ENCODE results near the gene DIAPH3.
"Not testable (repeated sequence)": the region's sequence is repeated elsewhere in the genome, so short reads cannot be mapped to it uniquely, and the experiment has no call there.

Gene DIAPH3

DNA sequence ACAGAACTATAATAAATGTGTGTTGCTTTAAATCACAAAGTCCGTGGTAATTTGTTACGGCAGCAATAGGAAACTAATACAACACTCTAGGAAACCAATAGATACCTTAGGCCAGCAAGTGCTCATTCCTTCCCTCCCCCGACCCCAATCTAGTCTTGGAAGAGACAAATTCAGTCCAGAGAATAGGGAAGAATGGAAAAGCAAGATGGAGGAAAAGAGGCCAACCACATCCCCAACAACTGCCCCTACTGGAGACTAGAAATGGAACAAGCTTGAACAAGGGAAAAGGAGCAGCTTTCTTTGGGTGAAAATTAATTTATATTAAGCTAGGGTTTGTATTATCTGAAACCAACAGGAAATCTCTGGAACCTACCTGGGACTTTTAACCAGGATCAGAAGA is 54.4 kb downstream of the DIAPH3 start:
- no peak overlapping the region for H3K4me3 ChIP-seq (ENCODE audit: low read length)
- no peak overlapping the region for H2AFZ ChIP-seq (ENCODE audit: low read depth, low read length)
- peaks cover 3% of the 10 kb centered on the region for H3K9me3 ChIP-seq (ENCODE audit: low read length)
- no peaks in the 10 kb centered on the region for H3K27me3 ChIP-seq (ENCODE audit: insufficient read depth, low read length)
- H3K36me3 ChIP-seq (ENCODE audit: insufficient read depth, low read length), result peaks cover 21% of the 10 kb centered on the region
- H3K4me1 ChIP-seq (ENCODE audit: insufficient read depth, low read length), result no peaks in the 10 kb centered on the region

DNA sequence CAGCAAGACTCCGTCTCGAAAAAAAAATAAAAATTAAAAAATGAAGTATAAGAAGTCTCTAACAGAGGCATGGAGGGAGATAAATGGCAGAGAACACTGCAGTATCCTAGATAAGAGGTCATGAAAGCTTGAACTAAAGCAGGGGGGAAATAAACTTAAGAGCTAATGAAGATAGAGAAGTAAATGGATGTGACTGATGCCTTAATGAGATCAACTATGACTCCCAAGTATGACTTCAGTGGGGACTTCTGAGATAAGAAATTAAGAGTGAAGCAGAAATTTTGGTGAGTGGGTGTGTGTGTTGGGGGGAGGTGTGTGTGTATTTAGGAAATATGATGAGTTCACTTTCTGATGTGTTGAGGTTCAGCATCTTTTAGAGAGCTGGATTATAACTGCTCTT is 55.1 kb downstream of the DIAPH3 start:
- Histone ChIP-seq H3K4me3 (ENCODE audit: low read length) (no peak overlapping the region), H3K27me3 (ENCODE audit: insufficient read depth, low read length) (no peaks in the 10 kb centered on the region), H3K36me3 (ENCODE audit: insufficient read depth, low read length) (peaks cover 21% of the 10 kb centered on the region), H2AFZ (ENCODE audit: low read depth, low read length) (no peak overlapping the region), H3K4me1 (ENCODE audit: insufficient read depth, low read length) (no peaks in the 10 kb centered on the region), H3K9me3 (ENCODE audit: low read length) (no peaks in the 10 kb centered on the region)

DNA sequence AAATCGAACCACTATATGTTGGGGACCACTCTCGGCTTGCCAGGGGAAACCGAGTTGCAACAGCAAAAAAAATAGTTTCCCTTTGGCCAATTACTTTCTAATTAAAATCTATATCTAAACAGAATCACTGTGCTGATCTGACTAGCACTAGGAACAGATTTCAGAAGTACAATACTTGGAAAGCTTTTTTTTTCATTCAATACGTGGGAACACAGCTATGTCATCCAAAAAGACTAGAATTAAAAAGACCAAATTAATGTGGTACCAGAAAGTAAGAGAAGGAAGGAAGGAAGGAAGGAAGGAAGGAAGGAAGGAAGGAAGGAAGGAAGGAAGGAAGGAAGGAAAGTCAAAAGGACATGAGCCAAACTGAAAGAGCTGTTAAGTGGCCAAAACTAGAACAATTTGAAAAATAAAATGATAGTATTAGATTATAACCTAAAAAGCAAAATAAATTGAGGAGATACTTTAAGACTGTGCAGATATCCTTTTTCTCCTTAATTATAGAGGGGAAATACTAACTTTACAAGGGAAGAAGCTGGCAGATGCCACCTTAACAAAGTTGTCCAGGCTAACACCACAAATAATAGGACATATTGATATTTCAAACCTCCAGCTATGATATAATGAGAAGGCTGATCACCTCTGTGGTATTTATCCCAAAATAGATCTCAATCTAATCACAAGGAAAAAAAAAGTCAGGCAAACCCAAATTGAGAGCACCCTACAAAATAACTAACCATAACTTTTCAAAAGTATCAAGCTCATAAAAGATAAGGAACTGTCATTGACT is 63.9 kb downstream of the DIAPH3 start:
- H3K4me1 ChIP-seq (ENCODE audit: insufficient read depth, low read length), result no peaks in the 10 kb centered on the region
- no peaks in the 10 kb centered on the region for H3K27me3 ChIP-seq (ENCODE audit: insufficient read depth, low read length)
- H3K9me3 ChIP-seq (ENCODE audit: low read length), result no peaks in the 10 kb centered on the region
- no peaks in the 10 kb centered on the region for H3K36me3 ChIP-seq (ENCODE audit: insufficient read depth, low read length)
- H2AFZ ChIP-seq (ENCODE audit: low read depth, low read length), result no peak overlapping the region
- H3K4me3 ChIP-seq (ENCODE audit: low read length), result no peak overlapping the region

DNA sequence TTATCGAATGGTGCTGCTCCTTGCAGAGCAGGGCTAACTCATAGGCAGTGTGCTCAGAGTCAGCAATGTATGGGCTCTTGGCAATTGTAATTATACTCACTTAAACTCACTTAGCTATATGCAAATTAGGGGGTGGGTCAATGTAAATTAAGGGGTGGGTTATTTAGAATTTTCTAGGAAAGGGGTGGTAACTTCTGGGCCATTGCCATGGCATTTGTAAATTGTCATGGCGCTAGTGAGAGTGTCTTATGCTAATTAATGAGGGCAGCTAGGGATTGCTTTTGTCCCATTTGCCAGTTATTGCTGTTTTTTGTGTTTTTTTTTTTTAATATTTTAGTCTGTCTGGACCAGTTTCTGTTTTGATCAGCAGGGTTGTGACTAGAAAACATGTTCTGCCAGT is 68.4 kb downstream of the DIAPH3 start:
- Histone ChIP-seq H3K4me1 (ENCODE audit: insufficient read depth, low read length) (no peaks in the 10 kb centered on the region), H3K27me3 (ENCODE audit: insufficient read depth, low read length) (no peaks in the 10 kb centered on the region), H3K9me3 (ENCODE audit: low read length) (no peaks in the 10 kb centered on the region), H3K4me3 (ENCODE audit: low read length) (no peak overlapping the region), H2AFZ (ENCODE audit: low read depth, low read length) (no peak overlapping the region), H3K36me3 (ENCODE audit: insufficient read depth, low read length) (peaks cover 5% of the 10 kb centered on the region)

DNA sequence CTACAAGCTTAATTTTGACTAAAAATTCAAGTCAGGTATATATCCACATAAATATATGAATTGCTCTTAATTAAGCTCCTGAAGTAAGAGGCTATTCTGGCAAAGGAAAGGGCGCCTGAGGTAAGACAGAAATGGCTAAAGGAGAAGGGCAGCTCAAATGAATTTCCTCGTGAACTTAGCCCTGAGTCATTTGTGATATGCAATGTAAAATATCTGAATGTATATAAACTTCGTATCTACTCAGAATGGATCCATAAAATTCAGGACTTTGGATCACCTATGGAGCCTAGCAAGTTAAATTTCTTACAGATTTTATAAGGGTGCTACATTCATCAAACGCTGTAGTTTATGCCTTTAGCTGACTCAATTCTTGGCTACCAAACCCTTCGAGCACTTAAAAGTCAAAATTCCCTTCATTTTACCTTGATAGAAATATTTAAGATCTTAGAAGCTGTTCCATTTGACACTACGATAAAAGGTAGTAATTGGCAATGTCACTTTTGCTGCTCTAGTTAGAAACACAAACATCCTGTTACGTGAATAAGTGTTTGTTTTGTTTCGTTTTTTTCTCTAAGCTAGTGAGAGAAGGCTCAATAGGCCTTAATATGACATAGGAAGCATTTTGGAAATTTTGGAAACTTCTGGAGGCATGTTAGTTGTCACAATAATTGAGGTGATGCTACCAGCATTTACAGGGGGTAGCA is 69.2 kb downstream of the DIAPH3 start:
- Histone ChIP-seq H3K36me3 (ENCODE audit: insufficient read depth, low read length) (peaks cover 5% of the 10 kb centered on the region), H2AFZ (ENCODE audit: low read depth, low read length) (no peak overlapping the region), H3K27me3 (ENCODE audit: insufficient read depth, low read length) (no peaks in the 10 kb centered on the region), H3K4me3 (ENCODE audit: low read length) (no peak overlapping the region), H3K4me1 (ENCODE audit: insufficient read depth, low read length) (no peaks in the 10 kb centered on the region), H3K9me3 (ENCODE audit: low read length) (no peaks in the 10 kb centered on the region)

DNA sequence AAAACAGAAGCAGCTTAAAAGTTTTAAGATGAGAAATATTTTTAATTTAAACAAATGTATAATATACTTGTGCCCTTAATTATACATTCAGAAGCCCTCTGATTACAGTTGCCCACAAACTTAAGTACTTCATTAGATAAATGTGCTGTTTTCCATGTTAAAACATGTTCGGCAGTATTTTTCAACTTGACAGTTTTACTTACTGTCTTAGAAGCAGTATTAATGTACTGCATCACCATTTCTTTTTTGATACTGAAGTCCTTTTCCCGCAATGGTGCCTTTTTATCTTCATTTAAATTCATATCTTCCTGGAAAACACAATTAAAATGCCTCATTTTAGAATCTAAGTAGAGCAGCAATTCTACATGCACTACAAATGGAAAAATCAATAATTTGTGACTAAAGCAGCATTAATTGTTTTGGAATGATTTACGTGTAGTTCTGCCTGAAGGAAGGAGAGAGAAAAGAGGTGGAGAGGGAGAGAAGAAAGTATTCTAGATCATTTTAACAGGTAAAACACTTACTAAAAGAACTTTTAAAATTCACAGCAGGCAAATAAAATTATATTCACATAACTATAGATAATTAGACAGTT is 70.2 kb downstream of the DIAPH3 start:
- Histone ChIP-seq H3K36me3 (ENCODE audit: insufficient read depth, low read length) (peaks cover 5% of the 10 kb centered on the region), H3K9me3 (ENCODE audit: low read length) (no peaks in the 10 kb centered on the region)

DNA sequence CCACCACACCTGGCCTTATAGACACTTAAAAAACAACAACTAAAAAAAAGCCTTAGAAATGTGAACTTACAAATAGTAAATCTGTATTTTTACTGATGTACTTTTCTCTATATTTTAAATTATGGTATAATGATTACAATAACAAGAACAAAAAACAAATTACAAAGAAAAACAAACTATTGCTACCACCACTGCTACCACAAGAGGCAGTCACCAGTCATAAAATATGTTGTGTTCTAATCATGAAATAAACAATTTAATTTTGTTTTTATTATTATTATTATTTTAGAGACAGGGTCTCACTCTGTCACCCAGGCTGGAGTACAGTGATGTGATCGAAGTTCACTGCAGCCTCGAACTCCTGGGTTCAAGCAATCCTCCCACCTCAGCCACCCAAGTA is 72.2 kb downstream of the DIAPH3 start:
- no peaks in the 10 kb centered on the region for H3K4me1 ChIP-seq (ENCODE audit: insufficient read depth, low read length)
- H3K9me3 ChIP-seq (ENCODE audit: low read length), result no peaks in the 10 kb centered on the region
- no peaks in the 10 kb centered on the region for H3K27me3 ChIP-seq (ENCODE audit: insufficient read depth, low read length)
- no peak overlapping the region for H3K4me3 ChIP-seq (ENCODE audit: low read length)
- peaks cover 5% of the 10 kb centered on the region for H3K36me3 ChIP-seq (ENCODE audit: insufficient read depth, low read length)
- H2AFZ ChIP-seq (ENCODE audit: low read depth, low read length), result no peak overlapping the region

More for the DNA sequence above, 70.2 kb downstream of the DIAPH3 start:
- no peaks in the 10 kb centered on the region for H3K27me3 ChIP-seq (ENCODE audit: insufficient read depth, low read length)
- no peak overlapping the region for H3K4me3 ChIP-seq (ENCODE audit: low read length)
- no peak overlapping the region for H2AFZ ChIP-seq (ENCODE audit: low read depth, low read length)
- no peaks in the 10 kb centered on the region for H3K4me1 ChIP-seq (ENCODE audit: insufficient read depth, low read length)

DNA sequence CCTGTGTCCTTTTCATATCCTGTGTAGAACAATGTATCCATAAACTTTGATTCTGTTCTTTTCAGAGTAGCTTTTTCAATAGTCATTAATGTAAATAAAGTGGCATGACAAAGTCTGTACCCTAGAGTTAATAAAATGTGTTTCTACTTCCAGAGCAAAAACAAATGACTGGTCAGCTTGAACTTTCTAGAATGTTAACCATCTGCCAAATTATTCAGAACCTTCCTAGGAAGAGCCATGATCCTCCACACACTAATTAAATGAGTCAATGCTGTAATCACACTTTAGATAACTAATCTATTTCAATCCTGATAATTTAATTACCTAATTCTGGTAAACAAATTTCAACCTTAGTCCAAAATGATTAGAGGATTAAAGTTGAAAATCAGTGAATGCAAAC is 73.2 kb downstream of the DIAPH3 start:
- no peaks in the 10 kb centered on the region for H3K4me1 ChIP-seq (ENCODE audit: insufficient read depth, low read length)
- peaks cover 5% of the 10 kb centered on the region for H3K36me3 ChIP-seq (ENCODE audit: insufficient read depth, low read length)
- no peaks in the 10 kb centered on the region for H3K9me3 ChIP-seq (ENCODE audit: low read length)
- no peaks in the 10 kb centered on the region for H3K27me3 ChIP-seq (ENCODE audit: insufficient read depth, low read length)
- no peak overlapping the region for H2AFZ ChIP-seq (ENCODE audit: low read depth, low read length)
- H3K4me3 ChIP-seq (ENCODE audit: low read length), result no peak overlapping the region

DNA sequence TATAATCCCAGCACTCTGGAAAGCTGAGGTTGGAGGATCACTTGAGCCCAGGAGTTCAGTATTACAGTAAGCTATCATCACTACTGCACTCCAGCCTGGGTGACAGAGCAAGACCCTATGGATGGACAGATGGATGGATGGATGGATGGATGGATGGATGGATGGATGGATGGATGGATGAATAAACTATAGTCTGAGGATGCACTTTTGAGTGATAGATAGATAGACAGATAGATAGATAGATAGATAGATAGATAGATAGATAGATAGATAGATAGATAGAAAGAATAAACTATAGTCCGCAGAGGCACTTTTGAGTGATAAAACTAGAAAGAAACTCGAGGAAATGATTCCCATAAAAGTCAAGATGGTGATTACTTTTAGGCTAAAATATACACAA is 79.9 kb downstream of the DIAPH3 start:
- not testable (repeated sequence) for H3K4me1 ChIP-seq (ENCODE audit: insufficient read depth, low read length); H3K9me3 ChIP-seq (ENCODE audit: low read length); H3K36me3 ChIP-seq (ENCODE audit: insufficient read depth, low read length); H3K4me3 ChIP-seq (ENCODE audit: low read length); H2AFZ ChIP-seq (ENCODE audit: low read depth, low read length); H3K27me3 ChIP-seq (ENCODE audit: insufficient read depth, low read length)

DNA sequence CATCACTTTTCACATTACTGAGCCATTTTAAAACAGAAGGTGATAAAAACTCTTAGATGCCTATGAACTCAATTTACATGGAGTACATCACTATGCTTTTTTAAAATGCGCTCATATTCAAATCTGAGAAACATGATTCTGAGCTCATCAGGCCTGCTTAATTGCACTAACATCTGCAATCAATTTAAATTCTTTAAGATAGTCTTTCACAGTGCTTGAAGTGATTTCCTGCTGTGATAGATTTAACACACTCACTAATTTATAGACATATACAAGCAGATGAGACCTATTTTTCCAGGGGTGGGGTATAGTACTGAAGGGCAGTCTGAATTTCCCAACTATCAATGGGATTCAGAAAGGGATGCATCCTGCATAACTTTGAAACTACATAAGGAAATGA is 82.9 kb downstream of the DIAPH3 start:
- no peaks in the 10 kb centered on the region for H3K4me1 ChIP-seq (ENCODE audit: insufficient read depth, low read length)
- H3K4me3 ChIP-seq (ENCODE audit: low read length), result no peak overlapping the region
- no peaks in the 10 kb centered on the region for H3K27me3 ChIP-seq (ENCODE audit: insufficient read depth, low read length)
- no peaks in the 10 kb centered on the region for H3K36me3 ChIP-seq (ENCODE audit: insufficient read depth, low read length)
- no peaks in the 10 kb centered on the region for H3K9me3 ChIP-seq (ENCODE audit: low read length)
- H2AFZ ChIP-seq (ENCODE audit: low read depth, low read length), result no peak overlapping the region

DNA sequence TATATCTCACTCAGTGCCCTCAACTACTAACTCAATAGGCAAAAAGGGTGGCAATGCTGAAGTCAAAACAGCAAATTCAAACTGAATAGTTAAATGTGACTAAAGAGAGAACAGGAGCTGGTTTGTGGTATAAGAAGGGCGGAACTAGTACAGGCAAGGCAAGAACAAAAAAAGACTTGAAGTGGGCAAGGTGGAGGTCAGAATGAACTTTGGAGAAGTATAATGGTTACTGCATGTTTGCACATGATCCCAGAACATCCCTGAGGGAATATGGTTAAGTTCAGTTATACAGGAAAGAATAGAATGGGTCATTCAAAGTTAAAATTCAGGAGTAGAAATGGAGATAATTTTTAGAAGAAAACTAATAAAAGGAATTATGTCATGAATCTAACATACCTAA is 85.5 kb downstream of the DIAPH3 start:
- Histone ChIP-seq H3K4me1 (ENCODE audit: insufficient read depth, low read length) (no peaks in the 10 kb centered on the region), H2AFZ (ENCODE audit: low read depth, low read length) (no peak overlapping the region), H3K4me3 (ENCODE audit: low read length) (no peak overlapping the region), H3K27me3 (ENCODE audit: insufficient read depth, low read length) (no peaks in the 10 kb centered on the region), H3K9me3 (ENCODE audit: low read length) (no peaks in the 10 kb centered on the region), H3K36me3 (ENCODE audit: insufficient read depth, low read length) (no peaks in the 10 kb centered on the region)

DNA sequence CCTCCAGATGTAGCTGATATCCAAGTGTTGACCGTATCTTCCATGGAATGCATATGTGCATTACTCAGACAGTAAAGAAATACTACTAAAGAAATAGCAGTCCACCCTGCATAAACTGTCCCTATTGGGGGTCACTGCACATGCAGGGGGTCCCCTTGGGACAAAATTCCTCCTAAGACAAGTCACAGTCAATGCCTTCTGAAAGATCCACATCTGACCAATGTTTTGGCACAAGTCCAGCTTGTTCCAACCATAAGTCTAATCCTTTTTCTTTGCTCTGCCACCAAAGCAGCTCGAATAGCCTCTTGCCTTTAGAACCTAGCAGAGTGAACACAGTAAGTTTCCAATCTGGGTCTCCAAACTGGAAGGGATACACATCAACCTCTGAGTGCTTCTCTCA is 87.9 kb downstream of the DIAPH3 start:
- H3K9me3 ChIP-seq (ENCODE audit: low read length), result no peaks in the 10 kb centered on the region
- no peaks in the 10 kb centered on the region for H3K27me3 ChIP-seq (ENCODE audit: insufficient read depth, low read length)
- no peaks in the 10 kb centered on the region for H3K4me1 ChIP-seq (ENCODE audit: insufficient read depth, low read length)
- H2AFZ ChIP-seq (ENCODE audit: low read depth, low read length), result no peak overlapping the region
- H3K36me3 ChIP-seq (ENCODE audit: insufficient read depth, low read length), result no peaks in the 10 kb centered on the region
- no peak overlapping the region for H3K4me3 ChIP-seq (ENCODE audit: low read length)

DNA sequence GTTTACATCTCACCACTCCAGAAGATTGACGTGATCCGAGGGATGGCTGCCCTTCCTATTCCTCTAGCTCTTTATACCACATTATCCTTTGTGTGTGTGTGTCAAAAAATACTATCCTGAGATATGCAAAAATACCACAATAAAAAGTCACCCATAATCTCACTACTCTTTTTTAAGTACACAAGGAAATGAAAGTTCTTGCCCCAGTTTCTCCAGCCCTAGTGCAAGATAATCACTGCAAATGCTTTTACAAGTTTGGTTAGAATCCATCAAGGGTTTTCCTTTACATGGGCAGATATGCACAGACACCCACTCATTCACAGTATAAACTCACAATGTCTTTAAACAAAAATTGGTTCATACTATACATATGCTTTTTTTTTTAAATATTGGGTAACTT is 89.3 kb downstream of the DIAPH3 start:
- H3K36me3 ChIP-seq (ENCODE audit: insufficient read depth, low read length), result no peaks in the 10 kb centered on the region
- H2AFZ ChIP-seq (ENCODE audit: low read depth, low read length), result no peak overlapping the region
- H3K9me3 ChIP-seq (ENCODE audit: low read length), result no peaks in the 10 kb centered on the region
- H3K4me1 ChIP-seq (ENCODE audit: insufficient read depth, low read length), result no peaks in the 10 kb centered on the region
- no peak overlapping the region for H3K4me3 ChIP-seq (ENCODE audit: low read length)
- no peaks in the 10 kb centered on the region for H3K27me3 ChIP-seq (ENCODE audit: insufficient read depth, low read length)
